Mesothelial cell of epicardium (in vitro differentiated cells): ENCODE results near the gene NALF2. TPM values are rescaled to one million over a fixed set of nuclear protein-coding genes. Genes with fewer than 3 reads are reported as not detected.

Source experiments
- DNase-seq, 2 experiments: peaks; one replicate each; pipeline ENCODE4 v3.0.0; 2021; ENCODE audit warnings: low spot score in 2 of 2; ENCODE audit not compliant: unreplicated experiment in 2 of 2
- H3K27ac Mint-ChIP-seq: 2 replicates; pipeline ENCODE4 v1.8.0; 2021; ENCODE audit warnings: mixed read lengths
- H3K27me3 Mint-ChIP-seq: 2 replicates; pipeline ENCODE4 v1.8.0; 2021; ENCODE audit warnings: low read depth, mixed read lengths
- H3K36me3 Mint-ChIP-seq: 2 replicates; pipeline ENCODE4 v1.8.0; 2021; ENCODE audit warnings: mixed read lengths
- H3K4me1 Mint-ChIP-seq: 2 replicates; pipeline ENCODE4 v1.8.0; 2021; ENCODE audit warnings: mixed read lengths
- H3K4me3 Mint-ChIP-seq: 2 replicates; pipeline ENCODE4 v1.8.0; 2021; ENCODE audit warnings: mild to moderate bottlenecking, moderate library complexity, mixed read lengths
- H3K9me3 Mint-ChIP-seq: 2 replicates; pipeline ENCODE4 v1.8.0; 2021; ENCODE audit warnings: mixed read lengths
- total RNA-seq: library from RNA; stranded (reverse); gene quantifications from 3 replicates; pipeline ENCODE4 v1.2.1, GENCODE V29; 2021
- TF ChIP-seq, protein P1 (sequence below): fragments of 200-600 bp; sonication (generic); IDR thresholded peaks from one replicate; pipeline ENCODE4 v1.5.0; 2021; ENCODE audit warnings: antibody characterized with exemption; ENCODE audit not compliant: unreplicated experiment

NALF2 gene
- total RNA-seq, 1 donor from 2014 or later = not detected

DNA sequence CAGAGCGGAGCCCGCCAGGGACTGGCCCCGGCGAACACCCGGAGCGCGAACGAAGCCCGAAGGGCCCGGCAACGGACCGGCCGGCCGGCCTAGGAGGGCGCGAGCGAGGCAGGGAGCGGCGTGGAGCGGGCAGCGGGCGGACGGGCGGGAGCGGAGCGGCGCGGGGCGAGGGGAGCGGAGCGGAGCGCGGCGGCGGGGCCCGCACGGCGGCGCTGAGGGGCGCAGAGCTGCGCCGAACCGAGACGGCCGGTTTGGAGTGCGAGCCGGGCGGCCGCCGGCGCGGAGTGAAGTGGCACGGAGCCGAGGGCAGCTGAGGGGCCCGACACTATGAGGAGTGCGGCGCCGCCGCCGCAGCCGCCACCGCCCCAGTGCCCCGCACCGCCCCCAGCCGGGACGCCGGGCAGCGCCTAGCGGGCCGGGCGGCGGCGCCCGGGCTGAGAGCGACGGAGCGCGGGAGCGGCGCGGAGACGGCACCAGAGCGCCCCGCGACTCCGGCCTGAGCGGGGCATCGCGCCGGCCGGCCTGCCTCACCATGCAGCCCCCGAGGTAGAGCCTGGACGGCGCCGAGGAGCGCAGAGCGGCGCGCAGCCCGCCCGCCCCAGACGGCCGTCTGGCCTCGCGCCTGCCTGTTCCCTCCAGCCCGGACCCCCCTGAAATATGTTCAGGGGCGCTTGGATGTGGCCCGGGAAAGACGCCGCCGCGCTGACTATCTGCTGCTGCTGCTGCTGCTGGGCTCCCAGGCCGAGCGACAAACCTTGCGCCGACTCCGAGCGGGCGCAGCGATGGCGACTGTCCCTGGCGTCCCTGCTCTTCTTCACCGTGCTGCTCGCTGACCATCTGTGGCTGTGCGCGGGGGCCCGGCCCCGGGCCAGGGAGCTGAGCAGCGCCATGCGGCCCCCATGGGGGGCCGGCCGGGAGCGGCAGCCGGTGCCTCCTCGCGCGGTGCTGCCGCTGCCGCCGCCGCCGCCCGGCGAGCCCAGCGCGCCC is 793 bp downstream of the NALF2 start:
- peaks cover 50% of the 10 kb centered on the region for H3K27me3 Mint-ChIP-seq
- no peak for DNase-seq
- H3K36me3 Mint-ChIP-seq = no peaks in the 10 kb centered on the region
- peak overlapping the region; percentile 69 for H3K4me3 Mint-ChIP-seq
- TF ChIP-seq, protein P1, sequence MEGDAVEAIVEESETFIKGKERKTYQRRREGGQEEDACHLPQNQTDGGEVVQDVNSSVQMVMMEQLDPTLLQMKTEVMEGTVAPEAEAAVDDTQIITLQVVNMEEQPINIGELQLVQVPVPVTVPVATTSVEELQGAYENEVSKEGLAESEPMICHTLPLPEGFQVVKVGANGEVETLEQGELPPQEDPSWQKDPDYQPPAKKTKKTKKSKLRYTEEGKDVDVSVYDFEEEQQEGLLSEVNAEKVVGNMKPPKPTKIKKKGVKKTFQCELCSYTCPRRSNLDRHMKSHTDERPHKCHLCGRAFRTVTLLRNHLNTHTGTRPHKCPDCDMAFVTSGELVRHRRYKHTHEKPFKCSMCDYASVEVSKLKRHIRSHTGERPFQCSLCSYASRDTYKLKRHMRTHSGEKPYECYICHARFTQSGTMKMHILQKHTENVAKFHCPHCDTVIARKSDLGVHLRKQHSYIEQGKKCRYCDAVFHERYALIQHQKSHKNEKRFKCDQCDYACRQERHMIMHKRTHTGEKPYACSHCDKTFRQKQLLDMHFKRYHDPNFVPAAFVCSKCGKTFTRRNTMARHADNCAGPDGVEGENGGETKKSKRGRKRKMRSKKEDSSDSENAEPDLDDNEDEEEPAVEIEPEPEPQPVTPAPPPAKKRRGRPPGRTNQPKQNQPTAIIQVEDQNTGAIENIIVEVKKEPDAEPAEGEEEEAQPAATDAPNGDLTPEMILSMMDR = no peak
- H3K9me3 Mint-ChIP-seq = peaks cover 11% of the 10 kb centered on the region
- no peak overlapping the region for H3K27ac Mint-ChIP-seq
- peaks cover 5% of the 10 kb centered on the region for H3K4me1 Mint-ChIP-seq

GRCh38 chrX:69505772-69506616 is 1.9 kb downstream of the NALF2 start:
- TF ChIP-seq, protein P1 = no peak
- H3K27me3 Mint-ChIP-seq = peaks cover 58% of the 10 kb centered on the region
- peaks cover 5% of the 10 kb centered on the region for H3K4me1 Mint-ChIP-seq
- no peak for DNase-seq
- H3K36me3 Mint-ChIP-seq = no peaks in the 10 kb centered on the region
- H3K27ac Mint-ChIP-seq = no peak overlapping the region
- peak overlapping the region; percentile 58 for H3K4me3 Mint-ChIP-seq
- H3K9me3 Mint-ChIP-seq = peaks cover 7% of the 10 kb centered on the region

- TF ChIP-seq, protein P1 = no peak
- peaks cover 64% of the 10 kb centered on the region for H3K27me3 Mint-ChIP-seq
- no peak for DNase-seq
- peaks cover 7% of the 10 kb centered on the region for H3K9me3 Mint-ChIP-seq
- H3K27ac Mint-ChIP-seq = no peak overlapping the region
- H3K4me3 Mint-ChIP-seq = no peak overlapping the region
- peaks cover 5% of the 10 kb centered on the region for H3K4me1 Mint-ChIP-seq
- H3K36me3 Mint-ChIP-seq = no peaks in the 10 kb centered on the region
Observed at GRCh38 chrX:69506617-69507499, 2.7 kb downstream of the NALF2 start.

DNA sequence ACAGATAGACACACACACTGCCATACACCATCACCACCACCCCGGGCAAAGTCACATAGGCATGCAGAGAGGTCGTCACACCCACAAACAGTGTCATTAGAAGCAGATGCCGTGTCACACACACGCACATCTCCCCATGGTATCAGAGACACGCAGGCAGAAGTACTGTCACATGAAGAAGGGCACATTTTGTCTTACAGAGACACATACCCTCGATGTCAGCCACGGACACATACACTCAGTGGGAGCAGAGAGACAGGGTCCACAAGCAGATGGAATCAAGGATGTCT is 3.3 kb downstream of the NALF2 start:
- no peak for DNase-seq
- no peak overlapping the region for H3K4me3 Mint-ChIP-seq
- H3K4me1 Mint-ChIP-seq = peaks cover 5% of the 10 kb centered on the region
- peaks cover 67% of the 10 kb centered on the region for H3K27me3 Mint-ChIP-seq
- H3K9me3 Mint-ChIP-seq = peaks cover 7% of the 10 kb centered on the region
- H3K27ac Mint-ChIP-seq = no peak overlapping the region
- H3K36me3 Mint-ChIP-seq = no peaks in the 10 kb centered on the region
- TF ChIP-seq, protein P1 = no peak

DNA sequence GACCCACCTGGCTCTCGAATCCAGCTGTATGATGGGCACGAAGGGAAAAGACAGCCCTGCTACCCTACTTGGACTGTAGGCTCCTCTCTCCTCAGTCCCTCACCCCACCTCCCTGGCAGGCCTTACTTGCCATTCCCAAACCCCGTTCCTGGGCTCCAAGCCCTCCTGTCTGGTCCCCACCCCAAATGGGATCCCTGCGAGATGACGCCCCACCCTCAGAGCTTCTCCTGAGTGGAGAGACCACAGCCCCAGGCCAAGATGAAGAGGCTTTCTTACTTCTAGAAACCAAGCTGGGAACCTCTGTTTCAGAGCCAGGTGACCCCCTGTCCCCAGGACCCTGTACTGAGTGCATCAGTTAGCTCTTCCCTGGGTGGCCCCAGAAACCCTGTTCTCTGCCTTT is 4.5 kb downstream of the NALF2 start:
- Mint-ChIP-seq H3K27ac (no peak overlapping the region), H3K9me3 (peaks cover 7% of the 10 kb centered on the region), H3K36me3 (no peaks in the 10 kb centered on the region), H3K4me3 (no peak overlapping the region), H3K27me3 (peaks cover 65% of the 10 kb centered on the region), H3K4me1 (peaks cover 5% of the 10 kb centered on the region)
- TF ChIP-seq, protein P1 = no peak
- DNase-seq = no peak
